Lower leg skin (tissue), 3 donors: ENCODE results near the gene USP33.

Source experiments
- CTCF ChIP-seq, 3 donors: fragments of 450-650 bp; IDR thresholded peaks; one replicate each; pipeline ENCODE4 v1.5.1; 2016; ENCODE audit warnings: antibody characterized with exemption in 3 of 3, mild to moderate bottlenecking in 3 of 3, moderate library complexity in 2 of 3
- POLR2A ChIP-seq, 2 donors: fragments of 450-650 bp; IDR thresholded peaks; one replicate each; pipeline ENCODE4 v1.6.1; 2016 to 2017; ENCODE audit warnings: antibody characterized with exemption in 2 of 2, mild to moderate bottlenecking in 1 of 2, moderate library complexity in 1 of 2

GRCh38 chr1:77757603-77758002, 2.0 kb downstream of the USP33 start:
- TF ChIP-seq CTCF (IDR thresholded peaks at IDR 0.05) = no peak
- no peak for TF ChIP-seq POLR2A (IDR thresholded peaks at IDR 0.05)
